ENCODE results near the gene ZCCHC8.

ZCCHC8 gene

GRCh38 chr12:122500685-122501488, at the start of gene ZCCHC8:
ZCCHC8 (minus strand) TSS chr12:122500932; CDS start chr12:122500840, 92 bp downstream.
- H3K4me3 ChIP-seq (ENCODE audit: low read length), result peak within 1 kb of the TSS; percentile 75
- H3K4me1 ChIP-seq (ENCODE audit: insufficient read depth, low read length), result peaks cover 5% of the 10 kb centered on the region; the same call in 1 of the 2 replicates
- peak within 1 kb of the TSS; percentile 83 for H3K9ac ChIP-seq (ENCODE audit: low read depth, low read length)
- H3K27ac ChIP-seq (ENCODE audit: low read length), result peak within 1 kb of the TSS; percentile 75
- no peaks in the 10 kb centered on the region for H3K9me3 ChIP-seq (ENCODE audit: insufficient read depth, low read depth, low read length)
- no peaks in the 10 kb centered on the region for H3K27me3 ChIP-seq (ENCODE audit: insufficient read depth, low read length)
- peaks cover 49% of the 10 kb centered on the region for H3K36me3 ChIP-seq (ENCODE audit: insufficient read depth, low read depth, low read length)

GRCh38 chr12:122547330-122547729, 46.6 kb upstream of the ZCCHC8 start:
- Histone ChIP-seq H3K4me3 (ENCODE audit: low read length) (no peak overlapping the region), H3K9ac (ENCODE audit: low read depth, low read length) (no peak overlapping the region), H3K27me3 (ENCODE audit: insufficient read depth, low read length) (no peaks in the 10 kb centered on the region), H3K4me1 (ENCODE audit: insufficient read depth, low read length) (no peaks in the 10 kb centered on the region), H3K27ac (ENCODE audit: low read length) (no peak overlapping the region), H3K9me3 (ENCODE audit: insufficient read depth, low read depth, low read length) (no peaks in the 10 kb centered on the region), H3K36me3 (ENCODE audit: insufficient read depth, low read depth, low read length) (peaks cover 98% of the 10 kb centered on the region)

GRCh38 chr12:122545855-122546254, 45.1 kb upstream of the ZCCHC8 start:
- H3K9ac ChIP-seq (ENCODE audit: low read depth, low read length), result no peak overlapping the region
- no peak overlapping the region for H3K4me3 ChIP-seq (ENCODE audit: low read length)
- no peaks in the 10 kb centered on the region for H3K4me1 ChIP-seq (ENCODE audit: insufficient read depth, low read length)
- H3K36me3 ChIP-seq (ENCODE audit: insufficient read depth, low read depth, low read length), result peaks cover 94% of the 10 kb centered on the region
- H3K9me3 ChIP-seq (ENCODE audit: insufficient read depth, low read depth, low read length), result no peaks in the 10 kb centered on the region
- H3K27ac ChIP-seq (ENCODE audit: low read length), result no peak overlapping the region
- no peaks in the 10 kb centered on the region for H3K27me3 ChIP-seq (ENCODE audit: insufficient read depth, low read length)

- Histone ChIP-seq H3K27me3 (ENCODE audit: insufficient read depth, low read length) (no peaks in the 10 kb centered on the region), H3K4me3 (ENCODE audit: low read length) (no peak overlapping the region), H3K27ac (ENCODE audit: low read length) (no peak overlapping the region), H3K9me3 (ENCODE audit: insufficient read depth, low read depth, low read length) (no peaks in the 10 kb centered on the region), H3K36me3 (ENCODE audit: insufficient read depth, low read depth, low read length) (peaks cover 89% of the 10 kb centered on the region), H3K9ac (ENCODE audit: low read depth, low read length) (no peak overlapping the region), H3K4me1 (ENCODE audit: insufficient read depth, low read length) (no peaks in the 10 kb centered on the region)
Observed at GRCh38 chr12:122544537-122544936, 43.8 kb upstream of the ZCCHC8 start.

- Histone ChIP-seq H3K9ac (ENCODE audit: low read depth, low read length) (no peak overlapping the region), H3K4me3 (ENCODE audit: low read length) (no peak overlapping the region), H3K36me3 (ENCODE audit: insufficient read depth, low read depth, low read length) (peaks cover 83% of the 10 kb centered on the region)
Observed at GRCh38 chr12:122538496-122538895, 37.8 kb upstream of the ZCCHC8 start.

GRCh38 chr12:122537021-122537420, 36.3 kb upstream of the ZCCHC8 start:
- H3K4me1 ChIP-seq (ENCODE audit: insufficient read depth, low read length), result no peaks in the 10 kb centered on the region
- peaks cover 81% of the 10 kb centered on the region for H3K36me3 ChIP-seq (ENCODE audit: insufficient read depth, low read depth, low read length)
- H3K27me3 ChIP-seq (ENCODE audit: insufficient read depth, low read length), result no peaks in the 10 kb centered on the region
- no peaks in the 10 kb centered on the region for H3K9me3 ChIP-seq (ENCODE audit: insufficient read depth, low read depth, low read length)
- no peak overlapping the region for H3K27ac ChIP-seq (ENCODE audit: low read length)
- no peak overlapping the region for H3K9ac ChIP-seq (ENCODE audit: low read depth, low read length)
- H3K4me3 ChIP-seq (ENCODE audit: low read length), result no peak overlapping the region

More at GRCh38 chr12:122538496-122538895, 37.8 kb upstream of the ZCCHC8 start:
- Histone ChIP-seq H3K27me3 (ENCODE audit: insufficient read depth, low read length) (no peaks in the 10 kb centered on the region), H3K4me1 (ENCODE audit: insufficient read depth, low read length) (no peaks in the 10 kb centered on the region), H3K9me3 (ENCODE audit: insufficient read depth, low read depth, low read length) (no peaks in the 10 kb centered on the region), H3K27ac (ENCODE audit: low read length) (no peak overlapping the region)

GRCh38 chr12:122533856-122534255, 33.1 kb upstream of the ZCCHC8 start:
- H3K27ac ChIP-seq (ENCODE audit: low read length), result no peak overlapping the region
- peaks cover 83% of the 10 kb centered on the region for H3K36me3 ChIP-seq (ENCODE audit: insufficient read depth, low read depth, low read length)
- H3K4me1 ChIP-seq (ENCODE audit: insufficient read depth, low read length), result no peaks in the 10 kb centered on the region
- no peaks in the 10 kb centered on the region for H3K9me3 ChIP-seq (ENCODE audit: insufficient read depth, low read depth, low read length)
- H3K9ac ChIP-seq (ENCODE audit: low read depth, low read length), result no peak overlapping the region
- no peaks in the 10 kb centered on the region for H3K27me3 ChIP-seq (ENCODE audit: insufficient read depth, low read length)
- no peak overlapping the region for H3K4me3 ChIP-seq (ENCODE audit: low read length)

GRCh38 chr12:122528992-122529391, 28.3 kb upstream of the ZCCHC8 start:
- H3K4me1 ChIP-seq (ENCODE audit: insufficient read depth, low read length), result peaks cover 9% of the 10 kb centered on the region; the same call in 1 of the 2 replicates
- peaks cover 59% of the 10 kb centered on the region for H3K36me3 ChIP-seq (ENCODE audit: insufficient read depth, low read depth, low read length)
- H3K4me3 ChIP-seq (ENCODE audit: low read length), result no peak overlapping the region
- no peak overlapping the region for H3K27ac ChIP-seq (ENCODE audit: low read length)
- no peaks in the 10 kb centered on the region for H3K27me3 ChIP-seq (ENCODE audit: insufficient read depth, low read length)
- H3K9ac ChIP-seq (ENCODE audit: low read depth, low read length), result no peak overlapping the region
- H3K9me3 ChIP-seq (ENCODE audit: insufficient read depth, low read depth, low read length), result no peaks in the 10 kb centered on the region

- Histone ChIP-seq H3K36me3 (ENCODE audit: insufficient read depth, low read depth, low read length) (peaks cover 59% of the 10 kb centered on the region), H3K9me3 (ENCODE audit: insufficient read depth, low read depth, low read length) (no peaks in the 10 kb centered on the region), H3K9ac (ENCODE audit: low read depth, low read length) (peak overlapping the region; percentile 85; the same call in 1 of the 2 replicates), H3K4me3 (ENCODE audit: low read length) (peak overlapping the region; percentile 97), H3K27ac (ENCODE audit: low read length) (no peak overlapping the region), H3K27me3 (ENCODE audit: insufficient read depth, low read length) (no peaks in the 10 kb centered on the region), H3K4me1 (ENCODE audit: insufficient read depth, low read length) (peaks cover 12% of the 10 kb centered on the region; the same call in 1 of the 2 replicates)
Observed at GRCh38 chr12:122528582-122528981, 27.9 kb upstream of the ZCCHC8 start.

- H3K9ac ChIP-seq (ENCODE audit: low read depth, low read length), result peak overlapping the region; percentile 85
- H3K9me3 ChIP-seq (ENCODE audit: insufficient read depth, low read depth, low read length), result no peaks in the 10 kb centered on the region
- H3K27me3 ChIP-seq (ENCODE audit: insufficient read depth, low read length), result no peaks in the 10 kb centered on the region
- H3K36me3 ChIP-seq (ENCODE audit: insufficient read depth, low read depth, low read length), result peaks cover 60% of the 10 kb centered on the region
- H3K4me3 ChIP-seq (ENCODE audit: low read length), result peak overlapping the region; percentile 97
- H3K4me1 ChIP-seq (ENCODE audit: insufficient read depth, low read length), result peaks cover 12% of the 10 kb centered on the region; the same call in 1 of the 2 replicates
- peak overlapping the region; percentile 22 for H3K27ac ChIP-seq (ENCODE audit: low read length)
Observed at GRCh38 chr12:122527478-122527944, 26.8 kb upstream of the ZCCHC8 start.

GRCh38 chr12:122526683-122527477, 26.1 kb upstream of the ZCCHC8 start, which contains the start of the genes KNTC1 and RSRC2:
KNTC1 (plus strand) TSS chr12:122527249; CDS start chr12:122530064, 2,815 bp downstream.
RSRC2 (minus strand) TSS chr12:122526936; CDS start chr12:122526853, 83 bp downstream.
- Histone ChIP-seq H3K9ac (ENCODE audit: low read depth, low read length) (peak within 1 kb of the TSS; percentile 97), H3K36me3 (ENCODE audit: insufficient read depth, low read depth, low read length) (peaks cover 63% of the 10 kb centered on the region), H3K4me1 (ENCODE audit: insufficient read depth, low read length) (peaks cover 12% of the 10 kb centered on the region; the same call in 1 of the 2 replicates), H3K4me3 (ENCODE audit: low read length) (peak within 1 kb of the TSS; percentile 97), H3K27me3 (ENCODE audit: insufficient read depth, low read length) (no peaks in the 10 kb centered on the region), H3K9me3 (ENCODE audit: insufficient read depth, low read depth, low read length) (no peaks in the 10 kb centered on the region), H3K27ac (ENCODE audit: low read length) (peak within 1 kb of the TSS; percentile 51)
